ENCODE results near the gene NETO1. TPM values are rescaled to one million over a fixed set of nuclear protein-coding genes. Genes with fewer than 3 reads are reported as not detected.

The NETO1 gene
- 13.2 TPM for polyA plus RNA-seq (2013, experiment 1 of 2)
- 7.1 TPM for polyA plus RNA-seq (2013, experiment 2 of 2)

GRCh38 chr18:72867746-72868584, at the start of gene NETO1:
Gene NETO1 (minus strand): TSS chr18:72867987. CDS start chr18:72867291, 696 bp downstream.
- Histone ChIP-seq H3K9me3 (ENCODE audit: control insufficient read depth, low read length) (no peaks in the 10 kb centered on the region), H3K27ac (ENCODE audit: low read depth, low read length, severe bottlenecking) (no peak within 1 kb of the TSS), H3K4me3 (ENCODE audit: extremely low read depth, insufficient read depth, low read length, poor library complexity, severe bottlenecking) (peak within 1 kb of the TSS; percentile 57), H3K4me1 (ENCODE audit: control insufficient read depth, insufficient read depth, low read length, poor library complexity, severe bottlenecking) (peaks cover 5% of the 10 kb centered on the region), H3K36me3 (ENCODE audit: control insufficient read depth, insufficient read depth, low read length) (peaks cover 15% of the 10 kb centered on the region)
- WGBS, 2 experiments (ENCODE audit: insufficient coverage in 2 of 2) = 0 to 1% methylated on average over 22 to 59 of the region's 85 CpGs

- no peaks in the 10 kb centered on the region for H3K9me3 ChIP-seq (ENCODE audit: control insufficient read depth, low read length)
- no peaks in the 10 kb centered on the region for H3K4me1 ChIP-seq (ENCODE audit: control insufficient read depth, insufficient read depth, low read length, poor library complexity, severe bottlenecking)
- 86 to 93% methylated on average over 2 to 3 of the region's 5 CpGs for WGBS, 2 experiments (ENCODE audit: insufficient coverage in 2 of 2)
- no peak overlapping the region for H3K4me3 ChIP-seq (ENCODE audit: extremely low read depth, insufficient read depth, low read length, poor library complexity, severe bottlenecking)
- H3K27ac ChIP-seq (ENCODE audit: low read depth, low read length, severe bottlenecking) = no peak overlapping the region
- H3K36me3 ChIP-seq (ENCODE audit: control insufficient read depth, insufficient read depth, low read length) = no peaks in the 10 kb centered on the region
Observed at GRCh38 chr18:72910045-72910444, 42.3 kb upstream of the NETO1 start.

GRCh38 chr18:72908181-72908580, 40.4 kb upstream of the NETO1 start:
- Histone ChIP-seq H3K9me3 (ENCODE audit: control insufficient read depth, low read length) (no peaks in the 10 kb centered on the region), H3K27ac (ENCODE audit: low read depth, low read length, severe bottlenecking) (no peak overlapping the region), H3K4me3 (ENCODE audit: extremely low read depth, insufficient read depth, low read length, poor library complexity, severe bottlenecking) (no peak overlapping the region), H3K36me3 (ENCODE audit: control insufficient read depth, insufficient read depth, low read length) (no peaks in the 10 kb centered on the region), H3K4me1 (ENCODE audit: control insufficient read depth, insufficient read depth, low read length, poor library complexity, severe bottlenecking) (no peaks in the 10 kb centered on the region)
- 80 to 100% methylated on average over 1 of the region's 2 CpGs for WGBS, 2 experiments (ENCODE audit: insufficient coverage in 2 of 2)

- Histone ChIP-seq H3K9me3 (ENCODE audit: control insufficient read depth, low read length) (no peaks in the 10 kb centered on the region), H3K36me3 (ENCODE audit: control insufficient read depth, insufficient read depth, low read length) (no peaks in the 10 kb centered on the region), H3K4me1 (ENCODE audit: control insufficient read depth, insufficient read depth, low read length, poor library complexity, severe bottlenecking) (no peaks in the 10 kb centered on the region), H3K27ac (ENCODE audit: low read depth, low read length, severe bottlenecking) (no peak overlapping the region), H3K4me3 (ENCODE audit: extremely low read depth, insufficient read depth, low read length, poor library complexity, severe bottlenecking) (no peak overlapping the region)
- WGBS, 2 experiments (ENCODE audit: insufficient coverage in 2 of 2) = 100% methylated on average over 1 of the region's 2 CpGs; no CpG with 5 or more reads in 1 of the 2 experiments
Observed at GRCh38 chr18:72903033-72903432, 35.2 kb upstream of the NETO1 start.

GRCh38 chr18:72899338-72899737, 31.6 kb upstream of the NETO1 start:
- 79 to 92% methylated on average over 4 of the region's 4 CpGs for WGBS, 2 experiments (ENCODE audit: insufficient coverage in 2 of 2)
- Histone ChIP-seq H3K36me3 (ENCODE audit: control insufficient read depth, insufficient read depth, low read length) (no peaks in the 10 kb centered on the region), H3K9me3 (ENCODE audit: control insufficient read depth, low read length) (no peaks in the 10 kb centered on the region), H3K27ac (ENCODE audit: low read depth, low read length, severe bottlenecking) (no peak overlapping the region), H3K4me1 (ENCODE audit: control insufficient read depth, insufficient read depth, low read length, poor library complexity, severe bottlenecking) (no peaks in the 10 kb centered on the region), H3K4me3 (ENCODE audit: extremely low read depth, insufficient read depth, low read length, poor library complexity, severe bottlenecking) (no peak overlapping the region)

GRCh38 chr18:72898870-72899269, 31.1 kb upstream of the NETO1 start:
- WGBS, 2 experiments (ENCODE audit: insufficient coverage in 2 of 2) = no CpG with 5 or more reads among the region's 3 CpGs
- Histone ChIP-seq H3K4me3 (ENCODE audit: extremely low read depth, insufficient read depth, low read length, poor library complexity, severe bottlenecking) (no peak overlapping the region), H3K27ac (ENCODE audit: low read depth, low read length, severe bottlenecking) (no peak overlapping the region), H3K4me1 (ENCODE audit: control insufficient read depth, insufficient read depth, low read length, poor library complexity, severe bottlenecking) (no peaks in the 10 kb centered on the region), H3K36me3 (ENCODE audit: control insufficient read depth, insufficient read depth, low read length) (no peaks in the 10 kb centered on the region), H3K9me3 (ENCODE audit: control insufficient read depth, low read length) (no peaks in the 10 kb centered on the region)

GRCh38 chr18:72895548-72895947, 27.8 kb upstream of the NETO1 start:
- no CpG with 5 or more reads among the region's 2 CpGs for WGBS, 2 experiments (ENCODE audit: insufficient coverage in 2 of 2)

GRCh38 chr18:72878561-72878960, 10.8 kb upstream of the NETO1 start:
- Histone ChIP-seq H3K4me1 (ENCODE audit: control insufficient read depth, insufficient read depth, low read length, poor library complexity, severe bottlenecking) (no peaks in the 10 kb centered on the region), H3K4me3 (ENCODE audit: extremely low read depth, insufficient read depth, low read length, poor library complexity, severe bottlenecking) (no peak overlapping the region), H3K36me3 (ENCODE audit: control insufficient read depth, insufficient read depth, low read length) (no peaks in the 10 kb centered on the region), H3K27ac (ENCODE audit: low read depth, low read length, severe bottlenecking) (no peak overlapping the region), H3K9me3 (ENCODE audit: control insufficient read depth, low read length) (no peaks in the 10 kb centered on the region)
- WGBS, 2 experiments (ENCODE audit: insufficient coverage in 2 of 2) = 92 to 100% methylated on average over 1 to 3 of the region's 3 CpGs

More at GRCh38 chr18:72895548-72895947, 27.8 kb upstream of the NETO1 start:
- Histone ChIP-seq H3K36me3 (ENCODE audit: control insufficient read depth, insufficient read depth, low read length) (no peaks in the 10 kb centered on the region), H3K4me3 (ENCODE audit: extremely low read depth, insufficient read depth, low read length, poor library complexity, severe bottlenecking) (no peak overlapping the region), H3K4me1 (ENCODE audit: control insufficient read depth, insufficient read depth, low read length, poor library complexity, severe bottlenecking) (no peaks in the 10 kb centered on the region), H3K27ac (ENCODE audit: low read depth, low read length, severe bottlenecking) (no peak overlapping the region), H3K9me3 (ENCODE audit: control insufficient read depth, low read length) (no peaks in the 10 kb centered on the region)

GRCh38 chr18:72878143-72878542, 10.4 kb upstream of the NETO1 start:
- H3K27ac ChIP-seq (ENCODE audit: low read depth, low read length, severe bottlenecking) = no peak overlapping the region
- WGBS, 2 experiments (ENCODE audit: insufficient coverage in 2 of 2) = 88% methylated on average over 2 of the region's 2 CpGs; no CpG with 5 or more reads in 1 of the 2 experiments
- no peak overlapping the region for H3K4me3 ChIP-seq (ENCODE audit: extremely low read depth, insufficient read depth, low read length, poor library complexity, severe bottlenecking)
- no peaks in the 10 kb centered on the region for H3K4me1 ChIP-seq (ENCODE audit: control insufficient read depth, insufficient read depth, low read length, poor library complexity, severe bottlenecking)
- H3K9me3 ChIP-seq (ENCODE audit: control insufficient read depth, low read length) = no peaks in the 10 kb centered on the region
- H3K36me3 ChIP-seq (ENCODE audit: control insufficient read depth, insufficient read depth, low read length) = no peaks in the 10 kb centered on the region

GRCh38 chr18:72871091-72871490, 3.3 kb upstream of the NETO1 start:
- WGBS, 2 experiments (ENCODE audit: insufficient coverage in 2 of 2) = 76 to 87% methylated on average over 5 of the region's 5 CpGs
- no peaks in the 10 kb centered on the region for H3K9me3 ChIP-seq (ENCODE audit: control insufficient read depth, low read length)
- no peak overlapping the region for H3K4me3 ChIP-seq (ENCODE audit: extremely low read depth, insufficient read depth, low read length, poor library complexity, severe bottlenecking)
- peaks cover 5% of the 10 kb centered on the region for H3K4me1 ChIP-seq (ENCODE audit: control insufficient read depth, insufficient read depth, low read length, poor library complexity, severe bottlenecking)
- H3K27ac ChIP-seq (ENCODE audit: low read depth, low read length, severe bottlenecking) = no peak overlapping the region
- H3K36me3 ChIP-seq (ENCODE audit: control insufficient read depth, insufficient read depth, low read length) = no peaks in the 10 kb centered on the region
